GM11168 (cell line): ENCODE results near the gene PDE8A.

ENCODE experiments used
- in situ Hi-C: fragments of 300-500 bp; cut with MboI; formaldehyde crosslinking; loops from one replicate; pipeline ENCODE4 v1.12.0; 2022; ENCODE audit warnings: low sequenced_read_pairs; ENCODE audit not compliant: unreplicated experiment

Gene PDE8A, protein sequence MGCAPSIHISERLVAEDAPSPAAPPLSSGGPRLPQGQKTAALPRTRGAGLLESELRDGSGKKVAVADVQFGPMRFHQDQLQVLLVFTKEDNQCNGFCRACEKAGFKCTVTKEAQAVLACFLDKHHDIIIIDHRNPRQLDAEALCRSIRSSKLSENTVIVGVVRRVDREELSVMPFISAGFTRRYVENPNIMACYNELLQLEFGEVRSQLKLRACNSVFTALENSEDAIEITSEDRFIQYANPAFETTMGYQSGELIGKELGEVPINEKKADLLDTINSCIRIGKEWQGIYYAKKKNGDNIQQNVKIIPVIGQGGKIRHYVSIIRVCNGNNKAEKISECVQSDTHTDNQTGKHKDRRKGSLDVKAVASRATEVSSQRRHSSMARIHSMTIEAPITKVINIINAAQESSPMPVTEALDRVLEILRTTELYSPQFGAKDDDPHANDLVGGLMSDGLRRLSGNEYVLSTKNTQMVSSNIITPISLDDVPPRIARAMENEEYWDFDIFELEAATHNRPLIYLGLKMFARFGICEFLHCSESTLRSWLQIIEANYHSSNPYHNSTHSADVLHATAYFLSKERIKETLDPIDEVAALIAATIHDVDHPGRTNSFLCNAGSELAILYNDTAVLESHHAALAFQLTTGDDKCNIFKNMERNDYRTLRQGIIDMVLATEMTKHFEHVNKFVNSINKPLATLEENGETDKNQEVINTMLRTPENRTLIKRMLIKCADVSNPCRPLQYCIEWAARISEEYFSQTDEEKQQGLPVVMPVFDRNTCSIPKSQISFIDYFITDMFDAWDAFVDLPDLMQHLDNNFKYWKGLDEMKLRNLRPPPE

DNA sequence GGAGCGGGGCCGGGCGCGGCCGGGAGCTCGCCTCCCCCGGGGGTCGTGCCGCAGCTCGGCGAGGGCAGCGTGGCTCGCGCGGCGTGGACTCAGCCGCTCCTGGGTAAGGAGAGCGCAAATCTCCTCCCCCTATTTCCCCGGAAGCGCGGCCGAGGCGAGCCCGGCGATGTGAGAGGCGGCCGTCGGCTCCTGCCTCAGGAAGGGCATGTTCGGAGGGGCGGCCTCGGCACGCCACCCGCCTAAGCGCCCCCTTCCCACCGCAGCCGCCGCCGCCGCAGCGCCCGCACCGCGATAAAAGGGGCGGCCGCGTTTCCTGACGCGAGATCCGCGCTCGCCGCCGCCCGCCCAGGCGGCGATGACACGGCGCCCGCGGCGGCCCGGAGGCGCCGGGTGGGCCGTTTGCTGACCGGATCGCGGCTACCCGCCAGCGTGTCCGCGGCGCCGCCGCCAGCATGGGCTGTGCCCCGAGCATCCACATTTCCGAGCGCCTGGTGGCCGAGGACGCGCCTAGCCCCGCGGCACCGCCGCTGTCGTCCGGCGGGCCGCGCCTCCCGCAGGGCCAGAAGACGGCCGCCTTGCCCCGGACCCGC, at the start of gene PDE8A:
Gene PDE8A (plus strand): TSS at position 146 of the 590 bp plus-strand sequence. CDS start 307 bp downstream, at position 453.
- in situ Hi-C loops: no loop called here

DNA sequence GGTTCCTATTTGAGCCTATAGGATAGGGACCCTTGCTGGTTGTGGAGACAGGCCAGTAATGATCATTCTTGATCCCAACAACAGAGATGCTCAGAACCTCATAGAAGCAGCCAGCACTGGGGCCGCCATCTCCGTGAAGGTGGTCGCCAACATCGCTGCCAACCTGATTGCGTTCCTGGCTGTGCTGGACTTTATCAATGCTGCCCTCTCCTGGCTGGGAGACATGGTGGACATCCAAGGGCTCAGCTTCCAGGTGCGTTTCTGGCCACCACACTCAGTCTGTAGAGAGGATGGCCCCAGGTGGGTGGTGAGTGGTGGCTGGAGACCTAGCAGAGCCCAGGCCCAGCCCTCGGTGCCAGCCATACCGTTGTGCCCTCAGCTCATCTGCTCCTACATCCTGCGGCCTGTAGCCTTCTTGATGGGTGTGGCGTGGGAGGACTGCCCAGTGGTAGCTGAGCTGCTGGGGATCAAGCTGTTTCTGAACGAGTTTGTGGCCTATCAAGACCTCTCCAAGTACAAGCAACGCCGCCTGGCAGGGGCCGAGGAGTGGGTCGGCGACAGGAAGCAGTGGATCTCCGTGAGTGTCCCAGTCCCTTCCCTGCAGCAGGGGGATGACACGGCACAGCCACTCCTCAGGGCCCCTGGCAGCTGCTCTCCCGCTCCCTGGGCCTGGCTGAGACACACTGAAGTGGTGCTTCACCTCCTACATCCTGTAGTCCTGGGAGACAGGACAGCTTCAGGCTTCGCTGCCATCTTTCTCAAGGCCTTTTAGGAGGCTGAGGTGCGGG, 46.5 kb upstream of the PDE8A start:
- in situ Hi-C loops: no loop called here

DNA sequence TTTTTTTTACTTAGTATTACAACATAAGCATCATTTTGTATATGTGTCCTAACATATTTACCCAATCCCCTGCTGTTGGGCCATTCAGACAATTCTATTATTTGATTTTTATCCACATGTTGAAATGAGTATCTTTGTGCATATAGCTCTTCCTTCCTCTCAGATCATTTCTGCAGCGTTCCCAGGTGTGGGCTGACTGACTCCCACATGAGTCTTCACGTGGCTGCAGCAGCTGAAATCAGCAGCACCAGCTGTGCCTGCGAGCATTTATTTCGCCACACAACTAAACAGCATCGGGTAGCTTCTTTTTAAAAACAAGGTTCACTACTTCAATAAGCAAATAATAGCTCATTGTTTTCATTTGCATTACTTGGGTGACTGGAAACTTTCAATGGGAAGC, 44.5 kb upstream of the PDE8A start:
- in situ Hi-C loops: no loop called here

DNA sequence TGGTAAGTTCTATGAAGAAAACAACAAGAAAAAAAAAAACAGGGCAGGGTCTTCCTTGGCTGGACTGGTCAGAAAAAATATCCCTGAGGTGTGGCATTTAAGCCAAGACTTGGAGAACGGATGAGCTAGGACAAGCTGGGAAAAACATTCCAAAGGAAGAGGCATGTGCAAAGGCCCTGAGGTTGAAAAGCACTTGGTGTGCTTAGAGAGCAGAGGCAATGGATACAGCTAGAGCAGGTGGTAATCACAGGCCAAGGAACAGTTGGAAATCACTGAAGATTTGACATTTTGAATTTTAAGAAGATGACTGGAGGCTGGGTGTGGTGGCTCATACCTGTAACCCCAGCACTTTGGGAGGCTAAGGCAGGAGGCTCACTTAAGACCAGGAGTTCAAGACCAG, 42.9 kb upstream of the PDE8A start:
- in situ Hi-C loops: no loop called here

DNA sequence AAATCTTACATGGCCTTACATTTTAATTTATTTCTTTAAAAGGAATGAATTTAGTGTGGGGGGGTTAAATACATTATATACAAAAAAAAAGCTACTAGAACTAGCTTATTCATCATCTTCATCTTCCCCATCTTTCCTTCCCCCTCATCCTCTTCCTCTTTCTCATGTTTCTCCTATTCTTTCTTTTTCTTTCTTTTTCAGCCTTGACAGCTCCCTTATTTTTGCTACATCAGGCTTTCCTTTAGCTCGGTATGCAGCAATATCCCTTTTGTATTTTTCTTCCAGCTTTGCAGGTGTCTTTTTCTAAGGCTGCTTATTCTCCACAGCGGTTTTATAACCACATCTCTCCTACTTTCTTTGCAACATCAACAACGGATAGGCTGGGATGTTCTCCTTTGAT, 41.3 kb upstream of the PDE8A start:
- in situ Hi-C loops: no loop called here

DNA sequence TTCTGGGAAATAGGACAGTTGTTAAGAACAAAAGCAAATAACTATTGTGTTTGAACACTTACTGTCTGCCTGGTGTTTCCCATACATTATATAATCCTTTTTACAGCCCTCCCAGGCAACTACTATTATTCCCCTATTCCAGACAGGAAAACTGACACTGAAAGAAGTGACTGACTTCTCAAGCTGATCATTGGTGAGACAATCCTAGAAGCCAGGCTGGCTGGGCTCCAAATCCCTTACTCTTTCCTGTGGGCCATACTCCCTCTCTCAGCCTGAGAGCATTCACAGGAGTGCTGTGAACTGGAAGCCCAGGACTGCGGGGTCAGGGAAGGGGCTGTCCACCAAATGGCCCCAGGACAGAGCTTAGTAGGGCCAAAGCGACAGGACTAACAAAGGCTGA, 39.2 kb upstream of the PDE8A start:
- in situ Hi-C loops: no loop called here

DNA sequence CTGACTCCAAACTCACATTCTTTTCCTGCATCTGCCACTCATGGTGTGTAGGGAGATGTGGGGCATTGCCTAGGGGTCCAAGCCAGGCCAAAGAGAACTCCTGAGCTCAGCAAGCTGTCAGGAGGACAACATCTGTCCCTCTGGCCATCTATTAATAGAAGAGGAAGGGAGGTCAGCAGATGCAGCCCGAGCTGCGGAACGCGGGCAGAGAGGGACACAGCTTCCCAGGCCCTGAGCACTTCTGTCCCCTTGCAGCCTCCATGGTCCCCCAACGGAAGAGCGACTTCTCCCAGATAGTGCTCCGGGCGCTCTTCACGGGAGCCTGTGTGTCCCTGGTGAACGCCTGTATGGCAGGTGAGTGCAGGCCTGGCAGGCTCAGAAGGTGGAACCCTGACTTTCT, 37.3 kb upstream of the PDE8A start:
- in situ Hi-C loops: no loop called here

DNA sequence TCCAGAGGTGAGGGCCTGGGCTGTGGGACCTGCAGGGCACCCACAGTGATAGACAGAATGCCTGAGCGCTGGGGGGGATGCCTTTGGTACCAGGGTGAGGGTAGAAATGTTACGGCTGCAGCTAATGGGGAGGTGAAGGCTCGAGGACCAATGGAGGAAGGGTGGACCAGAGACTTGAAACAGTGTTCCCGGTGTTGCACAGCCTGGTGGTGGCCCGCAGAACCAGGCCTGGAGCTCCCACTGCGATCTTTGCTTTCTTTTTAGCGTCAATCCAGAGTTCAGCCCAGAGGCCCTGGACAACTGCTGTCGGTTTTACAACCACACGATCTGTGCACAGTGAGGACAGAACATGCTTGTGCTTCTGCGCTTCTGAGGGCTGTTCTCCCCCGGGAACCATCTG, 36.8 kb upstream of the PDE8A start:
- in situ Hi-C loops: no loop called here

DNA sequence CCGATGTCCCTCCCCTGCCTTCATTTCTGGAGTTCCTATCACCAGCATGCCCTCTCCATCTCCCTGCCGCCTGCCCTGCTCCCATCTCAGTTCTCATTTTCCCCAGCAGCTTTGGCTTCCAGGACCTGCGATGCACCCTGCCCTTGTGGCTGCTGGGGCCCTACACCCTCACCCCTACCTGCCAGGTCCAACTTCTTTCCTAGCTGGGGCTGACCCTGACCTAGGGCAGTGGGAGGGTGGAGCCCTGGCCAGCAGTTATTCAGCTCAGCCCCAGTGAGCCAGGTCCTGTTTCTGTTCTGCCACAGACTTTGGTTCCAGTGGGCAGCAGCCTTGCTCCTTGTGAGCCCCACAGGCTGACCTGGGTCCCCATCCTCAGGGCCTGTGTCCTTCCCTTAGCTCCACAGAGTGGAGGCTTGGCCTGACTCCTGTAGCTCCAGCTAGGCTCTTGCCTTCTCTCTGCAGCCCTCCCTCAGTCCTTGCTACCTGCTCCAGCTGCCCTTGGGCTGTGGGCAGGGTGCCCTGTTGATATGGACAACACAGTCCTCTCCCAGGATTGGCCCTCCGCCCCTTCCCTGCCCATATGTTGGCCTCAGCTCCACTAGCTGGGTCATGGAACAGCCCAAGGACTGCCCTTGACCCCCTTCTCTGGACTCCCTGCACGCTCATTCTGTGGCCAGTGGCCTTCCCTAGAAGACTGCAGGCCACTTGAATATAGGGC, 34.7 kb upstream of the PDE8A start:
- in situ Hi-C loops: no loop called here

DNA sequence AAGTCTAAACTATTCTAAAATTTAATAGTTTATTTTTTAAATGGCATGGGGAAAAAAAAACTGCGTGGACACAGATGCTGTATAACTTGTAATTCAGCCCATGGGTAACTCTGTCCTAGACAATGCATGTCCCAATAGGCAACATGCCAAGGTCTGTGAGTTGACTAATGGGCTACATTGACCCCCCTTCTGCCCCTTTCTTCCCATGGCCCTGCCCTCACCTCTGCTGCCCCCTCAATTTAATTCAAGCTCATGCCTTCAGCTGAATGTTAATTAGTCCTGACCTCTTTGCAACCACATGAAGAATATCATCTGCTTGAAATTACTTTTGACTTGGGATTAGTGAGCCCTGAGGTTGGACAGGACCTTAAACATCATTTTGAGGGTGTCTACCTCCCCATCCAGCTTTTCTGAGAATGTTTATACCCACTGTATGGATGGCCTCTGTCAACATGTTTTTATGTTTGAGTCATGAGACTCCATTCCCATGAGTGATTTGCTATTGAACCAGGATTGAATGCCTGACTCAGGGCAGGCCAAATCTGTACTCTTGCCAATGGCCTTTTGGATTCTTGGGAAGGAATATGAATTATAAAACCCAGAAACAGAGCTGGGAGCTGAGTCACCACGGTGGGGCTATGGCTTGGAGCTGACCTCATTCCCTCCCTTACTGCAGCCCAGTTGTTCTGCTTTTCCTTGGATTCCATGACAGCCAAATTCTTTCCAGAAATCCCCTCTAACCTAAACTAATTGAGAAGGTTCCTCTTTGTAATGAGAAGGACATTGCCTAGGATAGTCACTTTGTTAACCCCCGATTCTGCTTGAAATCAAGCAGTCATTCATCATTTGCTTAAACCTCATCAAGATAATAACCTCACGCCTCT, 33.5 kb upstream of the PDE8A start:
- in situ Hi-C loops: no loop called here

DNA sequence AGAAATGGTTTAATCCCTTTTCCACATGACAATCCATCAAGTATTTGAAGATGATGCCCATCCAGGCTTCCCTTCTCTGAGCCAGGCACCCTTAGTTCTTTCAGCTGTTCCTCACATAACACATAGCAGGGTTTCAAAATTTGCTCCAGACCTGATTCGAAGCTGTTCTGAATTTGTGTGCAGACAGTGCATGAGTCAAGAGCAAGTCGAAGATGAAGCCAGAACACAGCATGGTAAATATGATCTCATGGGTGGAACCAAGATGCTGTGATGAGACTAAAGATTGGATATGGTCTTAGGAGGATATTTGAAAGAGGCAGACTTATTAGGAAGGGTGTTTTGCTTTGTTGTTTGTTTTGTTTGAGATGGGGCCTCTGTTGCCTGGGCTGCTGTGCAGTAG, 32.6 kb upstream of the PDE8A start:
- in situ Hi-C loops: no loop called here

DNA sequence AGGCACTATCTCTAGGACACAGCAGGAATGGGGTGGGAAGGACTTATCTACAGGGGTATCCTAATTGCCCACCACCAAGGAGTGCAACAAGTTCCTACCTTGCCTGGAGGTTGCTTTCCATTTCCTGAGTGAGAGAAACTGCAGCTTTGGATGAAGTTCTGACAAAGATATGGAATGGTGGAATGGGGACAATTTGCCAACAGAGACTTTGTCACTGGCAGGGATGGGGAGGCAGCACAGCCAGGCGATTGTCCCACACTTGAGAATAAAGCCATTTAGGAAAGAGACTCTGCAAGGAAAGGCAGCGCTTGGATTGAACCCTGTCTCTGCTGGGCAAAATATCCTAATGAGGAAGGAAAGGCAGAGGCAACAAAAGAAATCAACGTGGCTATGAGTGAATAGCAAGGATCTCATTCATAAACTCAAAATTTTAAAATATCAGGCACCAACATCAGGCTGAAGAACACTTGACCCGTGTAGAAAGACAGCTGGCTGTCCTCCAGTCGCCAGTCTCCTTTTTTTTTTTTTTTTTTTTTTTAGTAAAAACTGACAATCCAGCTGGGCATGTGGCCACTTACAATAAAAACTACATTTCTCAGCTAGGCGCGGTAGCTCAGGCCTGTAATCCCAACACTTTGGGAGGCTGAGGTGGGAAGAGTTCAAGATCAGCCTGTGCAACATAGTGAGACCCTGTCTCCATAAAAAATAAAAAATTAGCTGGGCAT, 31.6 kb upstream of the PDE8A start:
- in situ Hi-C loops: no loop called here

DNA sequence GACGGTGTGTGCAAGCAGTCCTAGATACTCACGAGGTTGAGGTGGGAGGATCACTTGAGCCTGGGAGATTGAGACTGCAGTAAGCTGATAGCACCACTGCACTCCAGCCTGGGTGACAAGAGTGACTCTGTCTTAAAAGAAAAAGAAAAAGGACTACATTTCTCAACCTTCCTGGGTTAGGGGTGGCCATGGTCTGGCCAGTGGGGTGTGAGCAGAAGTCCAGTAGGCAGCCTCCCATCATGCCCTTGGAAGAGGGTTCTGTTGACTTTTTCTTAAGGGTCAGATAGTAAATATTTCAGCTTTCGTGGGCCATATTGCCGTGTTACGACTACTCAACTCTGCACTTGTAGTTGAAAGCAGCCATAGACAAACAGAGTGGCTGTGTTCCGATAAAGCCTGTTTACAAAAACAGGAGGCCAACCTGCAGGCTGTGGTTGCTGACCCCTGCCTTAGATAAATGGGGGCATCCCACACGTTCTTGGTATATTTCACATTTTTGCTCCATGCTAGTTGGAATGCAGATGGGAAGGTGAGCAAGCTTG, 31.0 kb upstream of the PDE8A start:
- in situ Hi-C loops: no loop called here

DNA sequence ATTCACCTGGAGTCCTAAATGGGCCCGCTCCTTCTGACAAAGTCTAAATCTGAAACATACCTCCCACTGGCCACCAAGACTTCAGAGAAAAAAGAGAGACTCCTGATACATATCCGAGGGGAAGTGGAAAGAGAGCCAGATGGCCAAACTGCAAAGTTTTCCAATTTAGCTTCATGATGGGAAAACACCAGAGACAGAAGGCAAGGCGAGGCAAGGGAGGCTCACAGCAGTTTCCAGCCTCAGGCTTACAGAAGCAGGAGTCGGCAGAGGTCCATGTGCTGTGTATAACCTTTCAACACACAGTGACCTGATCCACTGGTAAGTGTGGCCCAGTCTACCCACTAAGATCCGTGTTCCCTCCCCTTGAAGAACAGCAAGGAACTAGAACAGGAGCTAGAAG, 29.9 kb upstream of the PDE8A start:
- in situ Hi-C loops: no loop called here

DNA sequence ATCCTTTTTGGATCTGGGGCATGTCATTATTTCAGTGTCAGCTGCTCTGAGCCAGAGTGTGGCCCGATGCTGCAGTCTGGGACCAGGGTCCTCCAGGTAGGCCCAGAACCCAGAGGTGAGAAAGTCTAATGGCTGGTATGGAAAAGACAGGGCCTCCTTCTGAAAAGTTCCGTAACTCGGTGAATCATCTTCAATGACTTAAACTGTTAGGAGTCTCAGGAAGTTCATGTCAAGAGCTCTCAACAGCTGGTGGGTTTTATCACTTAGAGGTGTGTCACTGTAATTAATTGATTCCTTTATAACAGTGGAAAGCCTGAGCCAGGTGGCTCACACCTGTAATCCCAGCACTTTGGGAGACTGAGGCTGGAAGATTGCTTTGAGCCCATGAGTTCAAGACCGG, 28.5 kb upstream of the PDE8A start:
- in situ Hi-C loops: no loop called here

DNA sequence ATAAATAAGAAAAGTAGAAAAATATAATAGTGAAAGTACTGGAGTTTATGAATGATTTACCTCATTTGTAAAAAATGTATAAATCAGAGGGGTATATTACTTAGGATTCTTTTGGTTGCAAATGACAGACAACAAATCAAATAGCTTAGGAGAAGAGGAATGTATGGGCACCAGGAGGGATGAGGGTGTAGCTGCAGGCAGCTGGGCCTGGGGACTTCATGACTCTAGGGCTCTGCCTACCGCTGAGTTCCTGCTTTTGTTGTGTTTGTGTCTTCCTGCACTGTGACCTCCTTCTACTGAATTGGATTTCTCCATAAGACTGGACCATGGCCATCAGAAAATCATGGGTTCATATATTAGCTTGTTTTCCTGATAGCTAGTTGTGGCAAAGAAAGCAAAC, 27.9 kb upstream of the PDE8A start:
- in situ Hi-C loops: no loop called here

DNA sequence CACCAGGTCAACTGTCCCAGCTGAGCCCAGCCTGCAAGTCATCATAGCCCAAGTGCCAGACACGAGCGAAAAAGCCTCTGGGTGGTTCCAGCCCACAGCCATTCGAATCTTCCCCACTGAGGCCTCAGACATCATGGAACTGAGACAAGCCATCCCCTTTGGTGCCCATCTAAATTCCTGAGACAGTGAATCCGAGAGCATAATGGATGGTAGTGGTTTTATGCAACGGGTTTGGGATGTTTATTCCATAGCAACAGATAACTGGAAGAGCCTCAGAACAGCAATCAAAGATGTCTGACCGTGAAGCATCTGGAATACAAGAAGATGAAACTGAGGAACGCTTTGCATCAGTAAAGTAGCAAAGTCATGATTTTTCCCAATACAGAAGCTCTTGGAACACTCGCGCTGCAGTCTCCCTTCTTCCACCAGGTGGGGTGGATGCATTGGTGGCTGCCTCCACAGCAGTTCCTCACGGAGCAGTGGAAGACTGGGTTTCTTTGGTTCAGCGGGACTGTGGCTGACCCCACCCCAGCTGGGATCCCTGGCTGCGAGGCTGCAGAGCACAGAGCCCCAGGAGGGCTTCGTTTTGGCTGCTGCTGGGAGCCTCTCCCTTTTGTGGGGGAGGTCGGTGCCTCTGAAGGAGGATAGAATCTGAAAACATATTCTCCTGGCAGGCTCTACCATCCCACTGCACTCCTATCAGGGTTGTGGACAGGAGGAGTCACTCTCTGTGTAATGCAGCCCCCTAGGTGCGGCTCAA, 26.4 kb upstream of the PDE8A start:
- in situ Hi-C loops: no loop called here
